Measurements from ENCODE around the gene STAB1. TPM values are rescaled to one million over a fixed set of nuclear protein-coding genes. Genes with fewer than 3 reads are reported as not detected.

The STAB1 gene
- total and polyA plus RNA-seq, 10 of the 15 experiments (the other 5 are each of a cell fraction or from before 2014, with no cell fraction given), result 0.46 TPM; not detected in 9

- Histone ChIP-seq H3K4me1 (ENCODE audit: control insufficient read depth, insufficient read depth, low read length) (no peaks in the 10 kb centered on the region), H3K9ac (ENCODE audit: control insufficient read depth, insufficient read depth, low read length) (no peak overlapping the region), H3K27me3 (replicated peaks in 1 of 2; ENCODE audit: control insufficient read depth in 2 of 2, insufficient read depth in 2 of 2, low read length in 1 of 2) (no peaks in the 10 kb centered on the region), H3K79me2 (ENCODE audit: control insufficient read depth, insufficient read depth, low read length) (no peaks in the 10 kb centered on the region), H2AFZ (ENCODE audit: control insufficient read depth, low read depth, low read length) (no peak overlapping the region), H3K9me3 (replicated peaks; ENCODE audit: control insufficient read depth, insufficient read depth, low read length) (no peaks in the 10 kb centered on the region), H4K20me1 (ENCODE audit: control insufficient read depth, insufficient read depth) (no peaks in the 10 kb centered on the region), H3K36me3 (ENCODE audit: control insufficient read depth in 2 of 2, insufficient read depth in 2 of 2, low read length in 1 of 2) (no peaks in the 10 kb centered on the region), H3K4me2 (ENCODE audit: control insufficient read depth, insufficient read depth) (no peak overlapping the region), H3K27ac (ENCODE audit: control insufficient read depth, insufficient read depth) (no peak overlapping the region), H3K4me3 (no peak overlapping the region)
- DNase-seq (ENCODE audit: low read depth, low spot score) (no peak), FAIRE-seq (no peak), ATAC-seq (no peak)
- intact Hi-C loops (cut with micrococcal nuclease; ENCODE audit: unreplicated experiment) (no loop called here), in situ Hi-C loops (cut with MboI) (no loop called here)
- SMC1A ChIA-PET (ENCODE audit: uncharacterized antibody, unreplicated experiment), result no interaction called here
- 50% methylated on average over 11 of the region's 11 CpGs for WGBS (ENCODE audit: insufficient coverage, insufficient replicate concordance, low lambda C conversion rate, missing lambda C conversion rate)
- POLR2A ChIA-PET, result no interaction called here
- no TSS peak for BruUV-seq (replicated peaks)
- RAD21 ChIA-PET (ENCODE audit: unreplicated experiment), result no interaction called here
- CTCF ChIA-PET, result no interaction called here
- TF ChIP-seq HDGF (IDR thresholded peaks at IDR 0.05) (no peak), NFIC (IDR thresholded peaks at IDR 0.05; ENCODE audit: low read depth, low read length) (no peak), CBX5 (IDR thresholded peaks at IDR 0.05; ENCODE audit: low read depth) (no peak), ZSCAN29 (IDR thresholded peaks at IDR 0.05) (no peak), CTCF (IDR thresholded peaks at IDR 0.05 in 2 of 3, conservative IDR thresholded peaks at IDR 0.05 in 1 of 3; ENCODE audit: control insufficient read depth in 2 of 3, extremely low read depth in 1 of 3, insufficient read depth in 1 of 3, low read depth in 3 of 3, low read length in 3 of 3) (no peak), IRF5 (IDR thresholded peaks at IDR 0.05; ENCODE audit: borderline replicate concordance) (no peak), RELB (IDR thresholded peaks at IDR 0.05; ENCODE audit: low read depth) (no peak), ZZZ3 (IDR thresholded peaks at IDR 0.05; ENCODE audit: control insufficient read depth, insufficient read length, low read depth) (no peak), ZNF384 (IDR thresholded peaks at IDR 0.05; ENCODE audit: borderline replicate concordance, low read depth, low read length) (no peak), JUND (IDR thresholded peaks at IDR 0.05; ENCODE audit: low read depth, low read length) (no peak), NKRF (conservative IDR thresholded peaks at IDR 0.05) (no peak), ATF2 (IDR thresholded peaks at IDR 0.05; ENCODE audit: low read length) (no peak), USF2 (IDR thresholded peaks at IDR 0.05; ENCODE audit: borderline replicate concordance, low read depth, low read length) (no peak), ZNF24 (IDR thresholded peaks at IDR 0.05) (no peak), TCF12 (IDR thresholded peaks at IDR 0.05; ENCODE audit: low read depth, low read length) (no peak), BMI1 (IDR thresholded peaks at IDR 0.05; ENCODE audit: borderline replicate concordance) (no peak), IKZF2 (IDR thresholded peaks at IDR 0.05) (no peak)
These were observed 6.9 kb downstream of the STAB1 start for GRCh38 chr3:52502001-52502400.

Data from GM12878 (cell line).